ENCODE results near the gene C22orf39. TPM values are rescaled to one million over a fixed set of nuclear protein-coding genes. Genes with fewer than 3 reads are reported as not detected.

C22orf39 gene
- total RNA-seq, 4 donors from 2014 or later = 52.7 to 75.3 (median 57.3) TPM

GRCh38 chr22:19397734-19398104, 49.8 kb downstream of the C22orf39 start:
- DNase-seq (ENCODE audit: low spot score) (no peak), ATAC-seq (ENCODE audit: low FRiP score) (no peak)
- no peak for TF ChIP-seq CTCF (IDR thresholded peaks at IDR 0.05)

DNA sequence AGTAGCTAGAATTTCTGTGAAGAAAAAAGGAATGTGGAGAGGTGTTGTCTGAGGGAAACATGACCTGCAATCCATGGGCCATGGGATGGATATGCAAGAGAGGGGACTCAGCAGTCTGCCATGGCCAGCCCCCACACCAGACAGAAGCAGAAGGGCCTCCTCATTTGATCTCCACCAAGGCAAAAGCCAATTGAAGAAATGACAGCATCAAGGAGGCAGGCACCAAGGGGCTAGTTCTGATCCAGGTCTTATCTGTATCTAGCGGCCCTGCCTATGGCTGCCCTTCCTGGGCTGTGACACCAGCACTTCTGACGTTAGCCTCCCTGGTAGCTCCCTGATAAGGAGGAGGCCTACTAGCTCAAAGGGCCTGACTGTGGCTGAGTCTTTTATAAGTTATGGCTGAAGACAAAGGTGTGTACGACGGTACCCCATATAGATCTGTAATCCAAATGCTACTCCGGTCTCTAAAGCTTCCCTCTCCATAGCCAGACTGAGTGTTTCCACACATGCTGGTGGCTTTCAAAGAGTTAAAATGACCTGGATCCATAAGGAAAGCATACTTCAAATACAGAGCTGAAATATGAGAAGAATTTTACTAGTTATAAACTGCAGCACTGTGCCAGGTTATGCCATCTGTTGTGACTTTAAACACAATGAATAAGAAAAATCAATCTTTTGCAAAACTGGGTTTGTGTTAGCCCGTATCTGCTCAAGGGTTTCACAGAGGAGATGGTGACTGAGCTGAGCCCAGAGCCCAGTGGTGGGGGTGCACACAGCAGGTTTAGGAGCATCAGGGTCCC, 50.4 kb downstream of the C22orf39 start:
- ATAC-seq (ENCODE audit: low FRiP score) = no peak
- no peak for DNase-seq (ENCODE audit: low spot score)
- TF ChIP-seq CTCF (IDR thresholded peaks at IDR 0.05) = no peak

DNA sequence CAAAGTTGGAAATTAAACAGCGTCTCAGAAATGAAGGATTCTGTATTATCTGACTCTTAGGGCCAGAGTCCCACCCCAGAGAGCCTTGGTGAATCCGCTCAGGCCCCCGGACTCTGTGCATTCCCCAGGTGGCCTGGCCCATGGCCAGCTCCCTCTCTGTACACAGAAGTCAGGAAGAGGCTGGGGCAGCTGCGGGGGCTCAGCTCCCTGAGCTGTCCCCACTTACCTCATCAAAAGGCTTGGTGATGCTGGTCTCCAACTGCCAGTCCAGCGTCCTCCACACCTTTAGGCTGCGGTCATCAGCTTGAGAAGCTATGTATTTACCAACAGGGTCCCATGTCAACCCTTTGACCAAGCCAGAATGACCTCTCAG, 51.0 kb downstream of the C22orf39 start:
- no peak for TF ChIP-seq CTCF (IDR thresholded peaks at IDR 0.05)
- DNase-seq (ENCODE audit: low spot score) (no peak), ATAC-seq (ENCODE audit: low FRiP score) (no peak)

GRCh38 chr22:19395276-19395675, 52.2 kb downstream of the C22orf39 start:
- no peak for TF ChIP-seq CTCF (IDR thresholded peaks at IDR 0.05)
- ATAC-seq (ENCODE audit: low FRiP score) (no peak), DNase-seq (ENCODE audit: low spot score) (no peak)

GRCh38 chr22:19394274-19395050, 53.0 kb downstream of the C22orf39 start:
- DNase-seq (ENCODE audit: low spot score) (no peak), ATAC-seq (ENCODE audit: low FRiP score) (no peak)
- TF ChIP-seq CTCF (IDR thresholded peaks at IDR 0.05) = no peak

DNA sequence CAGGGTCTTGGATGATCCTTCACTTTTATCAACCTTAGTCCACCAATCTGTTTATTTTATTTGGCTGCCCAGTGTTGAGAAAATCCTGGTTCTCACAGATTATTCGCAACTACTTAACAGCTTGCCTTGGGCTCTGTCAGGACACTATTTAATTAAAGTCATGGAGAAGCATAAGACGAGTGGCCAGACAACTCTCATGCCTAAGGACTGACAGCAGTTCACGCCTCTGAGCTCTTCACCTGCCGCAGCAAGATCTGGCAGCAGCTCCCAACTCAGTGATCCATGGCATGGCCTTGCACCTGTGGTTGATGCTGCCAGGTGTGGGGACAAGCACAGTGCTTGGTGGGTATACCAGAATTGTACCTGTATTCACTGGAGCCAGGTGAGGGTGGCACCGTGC, 53.8 kb downstream of the C22orf39 start:
- DNase-seq (ENCODE audit: low spot score) = no peak
- TF ChIP-seq CTCF (IDR thresholded peaks at IDR 0.05) = no peak
- no peak for ATAC-seq (ENCODE audit: low FRiP score)

Other genes with a start within 250 kb of the C22orf39 start
- 10 to 100 TPM in 1 of 4 donors, 1 to 10 TPM in 3; 5.0 to 14.3 (median 5.9) TPM for gene CLTCL1, start 156.0 kb downstream of the C22orf39 start, total RNA-seq
- gene HIRA, start 16.0 kb downstream of the C22orf39 start, total RNA-seq = 10 to 100 TPM; 20.8 to 32.7 (median 22.6) TPM
- gene MRPL40, start 15.2 kb downstream of the C22orf39 start, total RNA-seq = 10 to 100 TPM; 17.3 to 25.9 (median 24.0) TPM
- 10 to 100 TPM; 32.3 to 47.5 (median 40.3) TPM for gene UFD1, start 31.5 kb upstream of the C22orf39 start, total RNA-seq
- 1 to 10 TPM in 2 of 4 donors, under 1 TPM in 1, not detected in 1; 0.95 to 1.4 (median 1.2) TPM for gene CDC45, start 32.2 kb upstream of the C22orf39 start, total RNA-seq
- gene CLDN5, start 76.7 kb upstream of the C22orf39 start, total RNA-seq = 100 to 1,000 TPM in 2 of 4 donors, 10 to 100 TPM in 2; 67.6 to 367 (median 162) TPM

Data from omental fat pad (tissue), 4 donors.